OCI-M1 (cell line): Measurements from ENCODE around the gene RNF32.
A peak's percentile ranks its signal among the peaks of the same experiment; 100 is the strongest.
"Not testable (repeated sequence)": the region's sequence is repeated elsewhere in the genome, so short reads cannot be mapped to it uniquely, and the experiment has no call there.

Source experiments
- DNase-seq: peaks from one replicate; lab custom pipeline; 2025; lab: John Stamatoyannopoulos, UW

The RNF32 gene

GRCh38 chr7:156614434-156615264 is 25.9 kb upstream of the RNF32 start:
- DNase-seq: no peak

GRCh38 chr7:156616269-156617202 is 24.0 kb upstream of the RNF32 start:
- no peak for DNase-seq

DNA sequence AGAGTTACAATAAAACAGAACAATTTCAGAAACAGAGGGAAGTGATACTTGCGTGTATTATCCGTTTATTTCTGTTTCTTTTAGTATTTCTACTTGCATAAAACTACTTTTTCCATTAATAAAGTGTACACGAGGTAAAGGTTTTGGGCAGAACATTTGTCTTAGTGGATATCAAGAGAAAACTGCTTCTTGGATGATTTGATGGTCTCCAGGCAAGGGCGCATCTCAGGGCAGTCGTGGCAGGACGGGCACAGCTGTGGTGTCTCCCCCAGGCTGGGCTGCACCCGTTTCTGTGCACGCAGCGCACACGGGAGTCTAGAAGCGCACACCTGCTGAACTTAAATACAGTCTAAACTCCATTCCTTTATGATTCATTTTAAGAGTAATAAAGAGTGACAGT is 23.4 kb upstream of the RNF32 start:
- no peak for DNase-seq

- no peak for DNase-seq
Observed at GRCh38 chr7:156618078-156618779, 22.3 kb upstream of the RNF32 start.

DNA sequence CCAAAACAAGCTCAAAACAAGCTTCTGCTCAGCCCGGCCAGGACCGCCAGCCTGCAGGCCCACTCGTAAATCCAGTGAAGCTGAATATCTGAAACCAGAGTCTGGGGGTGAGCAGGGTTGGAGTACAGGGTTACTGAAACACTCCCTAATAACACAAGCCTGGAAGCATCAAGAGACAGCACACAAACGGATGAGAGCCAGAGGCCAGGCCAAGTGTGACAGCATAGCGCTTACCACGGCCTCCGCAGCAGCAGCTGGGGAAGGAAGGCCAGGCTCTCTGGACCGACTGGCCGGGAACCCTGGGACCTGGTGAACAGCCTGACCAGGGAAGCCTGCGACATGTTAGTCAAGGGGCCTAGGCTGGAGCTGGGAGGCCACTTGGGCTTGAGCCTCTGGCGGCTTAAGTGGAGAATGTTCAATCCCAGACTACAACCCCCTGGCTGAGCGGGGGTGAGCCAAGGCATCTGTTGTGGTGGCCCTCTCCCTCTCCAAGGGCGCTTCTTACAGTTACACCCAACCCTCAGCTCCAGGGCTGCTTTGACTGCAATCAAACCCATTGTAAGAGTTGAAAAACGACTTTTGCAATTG is 21.7 kb upstream of the RNF32 start:
- DNase-seq: no peak

GRCh38 chr7:156619488-156620290 is 20.9 kb upstream of the RNF32 start:
- not testable (repeated sequence) for DNase-seq

- DNase-seq: no peak
Observed at GRCh38 chr7:156620291-156620675, 20.3 kb upstream of the RNF32 start.

DNA sequence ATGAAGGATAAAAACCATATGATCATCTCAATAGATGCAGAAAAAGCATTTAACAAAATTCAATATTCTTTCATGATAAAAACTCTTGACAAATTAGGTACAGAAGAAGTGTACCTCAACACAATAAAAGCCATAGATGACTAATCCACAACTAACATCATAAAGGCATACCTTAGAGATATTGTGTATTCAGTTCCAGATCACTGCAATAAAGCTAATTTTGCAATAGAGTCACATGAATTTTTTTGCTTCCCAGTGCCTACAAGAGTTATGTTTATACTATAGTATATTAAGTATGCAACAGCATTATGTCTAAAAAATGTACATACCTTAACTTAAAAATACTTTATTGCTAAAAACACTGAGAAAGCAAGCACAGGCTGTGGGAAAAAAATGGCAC is 18.9 kb upstream of the RNF32 start:
- no peak for DNase-seq

DNA sequence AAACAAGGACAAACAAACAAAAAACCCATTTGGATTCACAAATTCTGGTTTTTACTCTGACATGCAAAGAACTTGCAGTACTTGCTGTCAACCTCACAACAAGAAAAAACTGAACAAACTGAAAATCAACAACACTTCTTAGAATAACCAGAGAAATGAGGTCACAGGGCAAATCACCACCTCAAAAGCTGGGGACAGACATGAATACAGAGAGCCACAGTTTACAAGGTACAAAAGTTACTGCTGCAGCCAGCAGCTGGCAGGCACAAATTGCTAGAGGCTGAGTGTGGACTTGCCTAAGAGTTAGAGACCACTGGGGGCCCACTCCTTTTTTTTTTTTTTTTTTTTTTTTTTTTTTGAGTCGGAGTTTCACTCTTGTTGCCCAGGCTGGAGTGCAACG is 15.0 kb upstream of the RNF32 start:
- no peak for DNase-seq

- DNase-seq: no peak
Observed at GRCh38 chr7:156626220-156626895, 14.2 kb upstream of the RNF32 start.

DNA sequence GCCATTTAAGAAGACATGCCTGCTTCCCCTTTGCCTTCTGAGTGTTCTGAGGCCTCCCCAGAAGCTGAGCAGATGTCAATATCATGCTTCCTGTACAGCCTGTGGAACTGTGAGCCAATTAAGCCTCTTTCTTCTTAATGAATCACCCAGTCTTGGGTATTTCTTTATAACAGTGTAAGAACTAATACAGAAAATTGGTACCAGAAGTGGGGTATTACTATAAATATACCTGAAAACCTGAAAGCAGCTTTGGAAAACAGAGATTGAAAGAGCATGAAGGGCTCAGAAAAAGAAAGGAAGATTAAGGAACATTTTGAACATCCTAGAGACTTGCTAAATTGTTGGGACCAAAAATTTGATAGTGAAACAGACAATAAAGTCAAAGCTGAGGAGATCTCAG is 12.0 kb upstream of the RNF32 start:
- no peak for DNase-seq

DNA sequence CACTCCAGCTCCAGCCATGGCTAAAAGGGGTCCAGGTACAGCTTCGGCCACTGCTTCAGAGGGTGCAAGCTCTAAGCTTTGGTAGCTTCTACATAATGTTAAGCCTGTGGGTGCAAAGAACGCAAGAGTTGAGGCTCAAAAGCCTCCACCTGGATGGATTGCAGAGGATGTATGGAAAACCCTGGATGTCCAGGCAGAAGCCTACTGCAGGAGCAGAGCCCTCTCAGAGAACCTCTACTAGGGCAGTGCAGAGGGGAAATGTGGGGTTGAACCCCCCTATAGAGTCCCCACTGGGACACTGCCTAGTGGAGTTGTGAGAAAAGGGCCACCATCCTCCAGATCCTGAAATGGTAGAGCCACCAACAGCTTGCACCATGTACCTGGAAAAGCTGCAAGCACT is 10.7 kb upstream of the RNF32 start:
- DNase-seq: no peak

DNA sequence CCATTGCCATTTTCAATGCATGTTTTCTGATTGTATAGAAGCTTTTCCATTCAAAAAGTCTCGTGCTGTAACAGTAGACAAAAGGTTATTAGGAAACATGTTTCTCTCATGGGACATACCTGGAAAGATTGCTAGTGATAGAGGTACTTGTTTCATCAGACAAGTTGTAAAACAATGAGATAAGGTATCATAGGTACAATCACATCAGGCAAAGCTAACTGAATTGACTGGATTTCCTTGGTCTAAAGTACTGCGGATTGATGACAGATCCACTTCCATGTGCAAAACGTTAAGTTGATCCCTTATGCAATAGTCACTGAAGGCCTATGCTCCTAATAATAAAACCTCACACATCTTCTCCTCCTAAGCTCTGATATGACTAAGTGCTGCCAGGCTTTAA is 6.5 kb upstream of the RNF32 start:
- no peak for DNase-seq

DNA sequence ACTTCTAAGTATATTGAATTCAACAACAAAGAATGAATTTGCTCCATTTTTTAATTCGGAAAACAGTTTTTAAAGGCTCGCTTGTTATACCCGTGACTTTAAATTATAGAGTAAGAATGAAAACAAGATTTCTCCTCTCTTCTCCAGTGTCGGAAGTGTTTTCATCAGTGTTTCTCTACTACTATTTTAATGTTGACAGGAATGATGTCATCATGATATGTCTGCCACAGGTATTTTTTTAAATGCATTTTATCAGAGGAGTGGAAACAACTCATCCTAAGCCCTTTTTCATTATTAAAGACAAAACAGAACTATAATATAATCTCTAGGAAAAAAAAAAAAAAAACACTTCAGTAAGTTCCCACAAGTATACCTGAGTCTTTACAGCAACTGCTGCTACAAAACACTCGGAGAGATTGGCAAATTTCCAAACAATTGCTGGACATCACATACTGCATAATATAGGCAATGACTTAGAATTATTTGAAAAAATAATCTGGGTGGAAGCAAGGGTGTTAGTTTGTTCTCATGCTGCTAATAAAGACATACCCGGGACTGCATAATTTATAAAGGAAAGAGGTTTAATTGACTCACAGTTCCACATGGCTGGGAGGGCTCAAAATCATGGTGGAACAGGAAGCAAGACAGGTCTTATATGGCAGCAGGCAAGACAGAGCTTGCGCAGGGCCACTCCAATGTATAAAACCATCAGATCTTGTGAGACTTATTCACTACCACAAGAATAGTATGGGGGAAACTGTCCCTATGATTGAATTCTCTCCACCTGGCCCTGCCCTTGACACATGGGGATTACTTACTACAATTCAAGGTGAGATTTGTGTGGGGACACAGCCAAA is 4.8 kb upstream of the RNF32 start:
- DNase-seq: no peak

DNA sequence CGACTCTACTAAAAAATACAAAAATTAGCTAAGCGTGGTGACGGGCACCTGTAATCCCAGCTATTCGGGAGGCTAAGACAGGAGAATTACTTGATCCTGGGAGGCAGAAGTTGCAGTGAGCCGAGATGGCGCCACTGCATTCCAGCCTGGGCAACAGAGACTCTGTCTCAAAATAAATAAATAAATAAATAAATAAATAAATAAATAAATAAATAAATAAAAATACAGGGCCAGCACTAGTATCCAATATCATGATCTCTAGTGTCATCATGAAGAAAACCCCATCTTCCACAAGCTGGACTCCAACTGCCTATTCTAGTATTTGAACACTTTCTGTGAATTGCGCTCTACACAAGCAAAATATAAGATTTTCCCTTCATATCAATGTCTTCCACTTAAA is 3.5 kb upstream of the RNF32 start:
- not testable (repeated sequence) for DNase-seq

DNA sequence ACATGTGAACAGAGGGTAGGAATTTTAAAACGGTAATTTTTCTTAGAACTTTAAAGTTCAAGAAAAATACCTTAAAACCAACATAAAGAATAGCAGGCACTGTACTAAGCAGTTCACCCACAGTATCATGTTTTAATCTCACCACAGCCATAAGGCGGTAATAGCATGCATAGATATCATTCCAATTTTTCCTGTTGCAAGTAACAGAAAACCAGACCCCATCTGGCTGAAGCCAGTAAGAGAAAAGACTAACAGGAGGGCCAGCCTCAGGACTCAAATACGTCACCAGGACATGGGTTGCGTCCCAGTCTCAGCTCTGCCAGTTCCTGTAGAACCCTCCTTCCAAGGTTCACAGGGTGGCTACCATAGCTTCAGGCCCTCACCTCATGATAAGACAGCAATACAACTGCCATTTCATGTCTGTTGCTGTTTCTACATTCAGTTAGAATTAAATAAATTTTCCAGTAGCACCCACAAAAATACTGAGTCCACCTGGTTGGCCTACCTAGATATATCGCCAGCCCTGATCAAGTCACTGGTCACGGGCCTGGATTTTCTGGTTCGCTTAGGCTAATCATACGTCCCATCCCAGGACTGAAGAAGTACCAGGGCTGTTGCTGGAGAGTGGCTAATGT is 2.0 kb upstream of the RNF32 start:
- no peak for DNase-seq

GRCh38 chr7:156639426-156640256 is 933 bp upstream of the RNF32 start:
- no peak for DNase-seq

DNA sequence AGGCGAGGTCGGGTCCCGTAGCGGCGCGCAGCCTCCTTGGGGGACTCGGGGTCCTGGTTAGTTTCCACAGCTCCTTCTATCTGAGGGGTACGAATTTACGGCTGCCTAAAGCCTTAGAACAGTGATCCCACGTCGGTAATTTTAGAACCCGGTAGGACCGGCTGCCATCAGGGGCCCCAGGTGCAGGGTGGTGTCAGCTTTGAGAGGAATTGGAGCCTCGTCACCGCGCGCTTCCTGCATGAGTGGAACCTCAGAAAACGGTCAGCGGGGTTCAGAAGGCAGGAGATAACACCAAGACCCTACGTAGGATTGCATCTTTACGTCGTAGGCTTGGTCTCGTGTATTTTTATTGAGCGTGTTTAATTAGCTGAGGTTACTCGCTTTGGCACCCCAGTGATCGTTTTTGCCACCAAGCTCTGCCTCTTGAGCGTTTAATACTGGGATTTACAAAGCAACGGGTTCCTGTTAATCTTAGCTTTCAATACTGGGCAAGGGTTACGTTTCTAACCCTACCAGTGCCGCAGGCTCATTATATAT is 443 bp downstream of the RNF32 start:
- peak; percentile 57 for DNase-seq
